OCI-LY7 (cell line): Measurements from ENCODE around the gene MFSD6. TPM values are rescaled to one million over a fixed set of nuclear protein-coding genes. Genes with fewer than 3 reads are reported as not detected.
A peak's percentile ranks its signal among the peaks of the same experiment; 100 is the strongest.

ENCODE experiments used
- BruUV-seq: library from RNA; stranded (reverse); fragments of 400-500 nt; replicated peaks from 2 replicates; lab custom pipeline; 2021; lab: Mats Ljungman, UMichigan
- CTCF ChIA-PET: fragments of 300-600 bp; sonication (Branson Sonifier 250); formaldehyde crosslinking; loops from one replicate; lab custom pipeline; 2022; ENCODE audit warnings: antibody characterized with exemption; ENCODE audit not compliant: unreplicated experiment; lab: Charles Lee
- POLR2A ChIA-PET: fragments of 300-600 bp; sonication (Branson Sonifier 250); formaldehyde crosslinking; loops from one replicate; lab custom pipeline; 2022; ENCODE audit warnings: antibody characterized with exemption; lab: Charles Lee
- DNase-seq: peaks from one replicate; pipeline ENCODE4 v3.0.0-alpha.2; 2015; ENCODE audit warnings: low spot score
- H2AFZ ChIP-seq: fragments of 200-600 bp; sonication (generic), shearing (Covaris generic); 2 replicates; pipeline ENCODE4 v1.6.1; 2014; ENCODE audit warnings: mild to moderate bottlenecking, antibody characterized with exemption, low read length, moderate library complexity
- H3K27ac ChIP-seq: fragments of 200-600 bp; sonication (generic); 2 replicates; pipeline ENCODE4 v1.5.1; 2014; ENCODE audit warnings: mixed run types, low read depth, mild to moderate bottlenecking, moderate library complexity, low read length, inconsistent platforms; ENCODE audit not compliant: poor library complexity, severe bottlenecking
- H3K36me3 ChIP-seq: fragments of 200-600 bp; sonication (generic); 2 replicates; pipeline ENCODE4 v1.6.1; 2014; ENCODE audit warnings: mild to moderate bottlenecking, antibody characterized with exemption, low read length, moderate library complexity, mixed read lengths; ENCODE audit not compliant: insufficient read depth
- H3K4me1 ChIP-seq: fragments of 200-600 bp; sonication (generic); 2 replicates; pipeline ENCODE4 v1.5.1; 2014; ENCODE audit warnings: mild to moderate bottlenecking, low read length; ENCODE audit not compliant: insufficient read depth, poor library complexity, severe bottlenecking
- H3K4me2 ChIP-seq: fragments of 200-600 bp; sonication (generic); 2 replicates; pipeline ENCODE4 v1.6.1; 2014; ENCODE audit warnings: mild to moderate bottlenecking, low read length
- H3K4me3 ChIP-seq: fragments of 200-600 bp; sonication (generic); 2 replicates; pipeline ENCODE4 v1.5.1; 2014; ENCODE audit warnings: mild to moderate bottlenecking, low read depth, low read length; ENCODE audit not compliant: poor library complexity, severe bottlenecking
- H3K79me2 ChIP-seq: fragments of 200-600 bp; sonication (generic); 2 replicates; pipeline ENCODE4 v1.6.1; 2016; ENCODE audit warnings: low read depth, mild to moderate bottlenecking, low read length, moderate library complexity, mixed read lengths; ENCODE audit not compliant: insufficient read depth
- H3K9me2 ChIP-seq: fragments of 200-600 bp; sonication (generic); 2 replicates; pipeline ENCODE4 v1.6.1; 2016; ENCODE audit warnings: mild to moderate bottlenecking, low read length, mixed read lengths; ENCODE audit not compliant: insufficient read depth
- H3K9me3 ChIP-seq: fragments of 200-600 bp; sonication (generic); 2 replicates; pipeline ENCODE4 v1.6.1; 2014; ENCODE audit warnings: mild to moderate bottlenecking, mixed run types, low read length, mixed read lengths
- H4K20me1 ChIP-seq: fragments of 200-600 bp; sonication (generic); 2 replicates; pipeline ENCODE4 v1.6.1; 2014; ENCODE audit warnings: mild to moderate bottlenecking, antibody characterized with exemption, low read length, moderate library complexity, mixed read lengths; ENCODE audit not compliant: insufficient read depth
- EZH2phosphoT487 ChIP-seq: fragments of 200-600 bp; sonication (generic); IDR thresholded peaks from 2 replicates; pipeline ENCODE4 v1.6.1; 2018; ENCODE audit warnings: low read depth, borderline replicate concordance, mild to moderate bottlenecking, mixed run types, antibody characterized with exemption, low read length, moderate library complexity, mixed read lengths
- intact Hi-C: fragments of 100-400 bp; cut with micrococcal nuclease; formaldehyde crosslinking; loops from one replicate; pipeline ENCODE4 v1.10.0; 2022; ENCODE audit not compliant: unreplicated experiment
- total RNA-seq, 2 experiments: library from RNA; depleted of rRNA in 1 of 2; stranded (reverse); fragments of >200 nt in 1 of 2; shearing (Covaris generic) in 1 of 2; gene quantifications; 2 replicates each; pipeline ENCODE4 v1.2.3, GENCODE V29; 2014 to 2022
- TF ChIP-seq, protein P1 (sequence below): fragments of 200-600 bp; sonication (generic); conservative IDR thresholded peaks from 2 replicates; pipeline ENCODE4 v1.5.1; 2014; ENCODE audit warnings: mild to moderate bottlenecking, antibody characterized with exemption, low read length, moderate library complexity, mixed read lengths

Gene MFSD6
- total RNA-seq, 2 experiments from 2014 or later: 8.3 to 19.5 TPM

DNA sequence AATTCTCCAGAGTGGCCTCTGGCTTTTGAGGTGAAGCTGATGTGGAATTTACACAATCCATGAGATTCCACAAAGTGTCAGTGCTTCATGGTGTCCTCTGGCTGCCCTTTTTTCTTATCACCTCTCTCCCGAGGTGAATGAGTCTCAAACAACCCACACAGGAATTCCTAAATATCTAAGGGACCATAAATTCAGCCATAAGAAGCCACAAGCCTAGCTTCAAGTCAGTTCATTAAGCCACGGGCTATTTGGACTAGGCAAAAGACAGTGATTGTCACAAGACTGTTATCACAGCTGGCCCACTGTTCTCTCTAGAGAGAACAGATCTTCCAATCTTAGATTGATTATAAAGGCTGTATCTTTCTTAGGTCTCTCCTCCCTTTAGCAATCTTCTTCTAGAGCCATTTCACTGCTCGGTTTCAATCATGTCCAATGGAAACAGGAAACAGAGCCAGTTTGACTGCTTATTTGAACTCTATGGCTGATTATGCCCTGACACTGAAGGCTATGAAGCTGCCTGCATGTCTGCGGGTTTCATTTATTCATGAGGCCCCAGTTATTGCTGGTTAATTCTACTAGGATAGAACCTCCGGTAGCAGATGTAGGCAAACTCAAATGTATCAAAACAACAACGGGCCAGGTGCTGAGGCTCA lies 122.2 kb downstream of the MFSD6 start:
- no peak overlapping the region for H3K27ac ChIP-seq
- H3K9me3 ChIP-seq: no peaks in the 10 kb centered on the region
- no peaks in the 10 kb centered on the region for H3K36me3 ChIP-seq
- no peak overlapping the region for H3K4me3 ChIP-seq
- no peak for TF ChIP-seq EZH2phosphoT487
- TF ChIP-seq, protein P1, sequence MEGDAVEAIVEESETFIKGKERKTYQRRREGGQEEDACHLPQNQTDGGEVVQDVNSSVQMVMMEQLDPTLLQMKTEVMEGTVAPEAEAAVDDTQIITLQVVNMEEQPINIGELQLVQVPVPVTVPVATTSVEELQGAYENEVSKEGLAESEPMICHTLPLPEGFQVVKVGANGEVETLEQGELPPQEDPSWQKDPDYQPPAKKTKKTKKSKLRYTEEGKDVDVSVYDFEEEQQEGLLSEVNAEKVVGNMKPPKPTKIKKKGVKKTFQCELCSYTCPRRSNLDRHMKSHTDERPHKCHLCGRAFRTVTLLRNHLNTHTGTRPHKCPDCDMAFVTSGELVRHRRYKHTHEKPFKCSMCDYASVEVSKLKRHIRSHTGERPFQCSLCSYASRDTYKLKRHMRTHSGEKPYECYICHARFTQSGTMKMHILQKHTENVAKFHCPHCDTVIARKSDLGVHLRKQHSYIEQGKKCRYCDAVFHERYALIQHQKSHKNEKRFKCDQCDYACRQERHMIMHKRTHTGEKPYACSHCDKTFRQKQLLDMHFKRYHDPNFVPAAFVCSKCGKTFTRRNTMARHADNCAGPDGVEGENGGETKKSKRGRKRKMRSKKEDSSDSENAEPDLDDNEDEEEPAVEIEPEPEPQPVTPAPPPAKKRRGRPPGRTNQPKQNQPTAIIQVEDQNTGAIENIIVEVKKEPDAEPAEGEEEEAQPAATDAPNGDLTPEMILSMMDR: no peak
- POLR2A ChIA-PET: interaction anchor here (0.6 to 1.5 kb wide), 2 partner anchors 749 to 768 kb away, joined by 3 to 5 read pairs; partner anchors contain the start of gene OSGEPL1
- BruUV-seq: no TSS peak
- H3K9me2 ChIP-seq: no peaks in the 10 kb centered on the region
- H2AFZ ChIP-seq: no peak overlapping the region
- CTCF ChIA-PET: no interaction called here
- H3K4me1 ChIP-seq: peaks cover 24% of the 10 kb centered on the region
- intact Hi-C loops: loop anchor here (5.0 to 10.0 kb wide), 7 partner anchors 63 to 1147 kb away; partner anchors contain the start of genes ASNSD1, GLS, NABP1 and OSGEPL1
- no peaks in the 10 kb centered on the region for H4K20me1 ChIP-seq
- DNase-seq: no peak
- H3K79me2 ChIP-seq: peaks cover 5% of the 10 kb centered on the region; the same call in 1 of the 2 replicates
- no peak overlapping the region for H3K4me2 ChIP-seq

DNA sequence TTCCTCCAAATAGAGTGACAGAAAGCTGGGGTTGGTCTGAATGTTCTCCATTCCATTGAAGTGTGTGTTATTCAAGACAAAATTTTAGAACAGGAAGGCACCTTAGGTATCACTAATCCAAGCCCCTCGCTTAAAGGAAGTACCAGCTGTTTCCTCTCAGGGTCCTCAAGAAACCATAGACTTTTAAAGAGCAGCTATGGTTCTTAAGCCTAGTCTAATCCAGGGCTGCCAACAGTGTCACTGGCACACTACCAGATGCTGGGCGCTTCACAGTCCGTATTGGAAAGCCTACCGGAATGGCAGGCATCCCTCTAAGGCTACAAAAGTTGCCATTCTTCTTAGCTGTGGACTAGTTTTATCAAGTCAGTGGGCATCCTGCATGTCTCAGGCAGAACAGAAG lies 124.4 kb downstream of the MFSD6 start:
- DNase-seq: peak; percentile 52
- CTCF ChIA-PET: no interaction called here
- POLR2A ChIA-PET: interaction anchor here (0.6 to 2.1 kb wide), 9 partner anchors 14 to 769 kb away, joined by 3 to 8 read pairs (median 4); no protein-coding TSS in a partner anchor

More for the DNA sequence above, 124.4 kb downstream of the MFSD6 start:
- intact Hi-C loops: loop anchor here (2.0 to 10.0 kb wide), 8 partner anchors 65 to 1145 kb away; partner anchors contain the start of genes ASNSD1, GLS, MFSD6 and NABP1
- no peak for TF ChIP-seq EZH2phosphoT487
- TF ChIP-seq, protein P1: no peak
- Histone ChIP-seq H2AFZ (peak overlapping the region; percentile 97; the same call in 1 of the 2 replicates), H3K79me2 (peaks cover 13% of the 10 kb centered on the region; the same call in 1 of the 2 replicates), H3K9me3 (peaks cover 8% of the 10 kb centered on the region; the same call in 1 of the 2 replicates), H3K27ac (peak overlapping the region; percentile 86), H3K9me2 (no peaks in the 10 kb centered on the region), H3K36me3 (peaks cover 14% of the 10 kb centered on the region), H3K4me2 (peak overlapping the region; percentile 97), H3K4me1 (peaks cover 35% of the 10 kb centered on the region), H4K20me1 (no peaks in the 10 kb centered on the region), H3K4me3 (peak overlapping the region; percentile 74)
- BruUV-seq: no TSS peak
